Memory B cell (primary cell): Measurements from ENCODE around the gene CDC6.

Experiments used
- ATAC-seq: fragments of 150-1000 bp; cut with Tn5 transposase; 2 replicates; pipeline ENCODE4 v1.10.0; 2021; ENCODE audit warnings: low read depth, mild to moderate bottlenecking, moderate library complexity
- DNase-seq, 2 donors: peaks; one replicate each; pipeline ENCODE4 v3.0.0; 2022; ENCODE audit warnings: low spot score in 2 of 2
- H3K27ac Mint-ChIP-seq: one replicate; pipeline ENCODE4 v1.8.0; 2022; ENCODE audit warnings: mild to moderate bottlenecking, moderate library complexity, mixed read lengths
- H3K27me3 Mint-ChIP-seq: one replicate; pipeline ENCODE4 v1.8.0; 2022; ENCODE audit warnings: mixed read lengths
- H3K36me3 Mint-ChIP-seq: one replicate; pipeline ENCODE4 v1.8.0; 2022; ENCODE audit warnings: mild to moderate bottlenecking, mixed read lengths
- H3K4me1 Mint-ChIP-seq: one replicate; pipeline ENCODE4 v1.8.0; 2022; ENCODE audit warnings: mixed read lengths
- H3K4me3 Mint-ChIP-seq: one replicate; pipeline ENCODE4 v1.8.0; 2022; ENCODE audit warnings: mild to moderate bottlenecking, moderate library complexity, mixed read lengths
- H3K9me3 Mint-ChIP-seq: one replicate; pipeline ENCODE4 v1.8.0; 2022; ENCODE audit warnings: mixed read lengths

Gene CDC6

DNA sequence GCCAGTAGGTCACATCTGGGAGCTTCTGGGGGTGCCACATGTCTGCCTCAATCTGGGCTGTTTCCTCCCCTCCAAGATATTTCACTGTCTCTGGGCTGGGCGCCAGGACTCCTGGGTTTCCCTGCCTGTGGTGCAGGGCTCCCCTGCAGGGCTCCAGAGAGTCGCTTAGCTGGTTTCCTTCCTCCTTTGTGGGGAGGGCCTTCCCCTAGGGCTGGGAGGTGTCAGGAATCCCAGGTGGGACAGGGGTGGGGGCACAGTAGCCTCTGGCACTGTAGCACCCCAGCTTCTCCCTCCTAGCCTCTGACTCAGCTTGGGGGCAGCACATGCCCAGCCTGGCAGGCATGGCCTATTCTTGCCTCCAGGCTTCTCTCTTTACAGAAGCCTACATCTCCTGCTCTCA, 23.9 kb downstream of the CDC6 start:
- H3K36me3 Mint-ChIP-seq, result no peaks in the 10 kb centered on the region
- H3K27ac Mint-ChIP-seq, result peak overlapping the region; percentile 75
- H3K4me3 Mint-ChIP-seq, result peak overlapping the region; percentile 43
- H3K4me1 Mint-ChIP-seq, result peaks cover 47% of the 10 kb centered on the region
- H3K9me3 Mint-ChIP-seq, result no peaks in the 10 kb centered on the region
- no peak for ATAC-seq
- no peaks in the 10 kb centered on the region for H3K27me3 Mint-ChIP-seq
- DNase-seq, result no peak

DNA sequence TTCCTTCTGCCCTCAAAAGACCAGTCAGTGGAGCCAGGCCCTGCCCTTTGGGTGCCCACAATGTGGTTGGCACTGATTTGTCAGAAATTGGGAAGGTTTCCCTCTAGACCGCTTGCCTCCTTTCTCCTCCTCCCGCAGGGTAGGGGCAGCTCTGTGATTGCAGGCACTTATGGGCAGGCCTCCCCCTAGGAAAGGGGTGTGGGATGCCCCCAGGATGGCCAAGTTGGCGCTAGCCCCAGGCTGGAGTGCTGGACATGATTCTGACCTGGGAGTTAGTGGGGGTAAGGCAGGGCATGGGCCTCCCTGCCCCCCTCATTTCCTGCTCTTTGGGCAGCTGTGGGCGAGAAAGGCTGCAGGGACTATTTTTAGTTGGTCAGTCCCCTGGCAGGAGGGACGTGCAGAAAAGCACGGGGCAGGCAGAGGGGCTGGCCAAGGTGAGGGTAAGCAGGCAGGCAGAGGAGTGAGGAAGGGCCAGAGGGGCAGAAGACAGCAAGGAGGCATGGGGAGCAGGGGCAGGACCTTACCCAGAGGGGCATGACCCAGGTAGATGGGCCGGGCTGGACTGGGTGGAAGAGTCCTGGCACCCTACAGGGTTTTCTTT, 24.6 kb downstream of the CDC6 start:
- no peak for DNase-seq
- Mint-ChIP-seq H3K9me3 (no peaks in the 10 kb centered on the region), H3K27me3 (no peaks in the 10 kb centered on the region), H3K4me1 (peaks cover 48% of the 10 kb centered on the region), H3K36me3 (no peaks in the 10 kb centered on the region), H3K4me3 (no peak overlapping the region), H3K27ac (peak overlapping the region; percentile 75)
- ATAC-seq, result no peak

GRCh38 chr17:40312893-40313667, 25.4 kb downstream of the CDC6 start:
- H3K4me3 Mint-ChIP-seq, result no peak overlapping the region
- no peak overlapping the region for H3K27ac Mint-ChIP-seq
- H3K27me3 Mint-ChIP-seq, result no peaks in the 10 kb centered on the region
- H3K4me1 Mint-ChIP-seq, result peaks cover 52% of the 10 kb centered on the region
- DNase-seq (no peak), ATAC-seq (no peak)
- H3K9me3 Mint-ChIP-seq, result no peaks in the 10 kb centered on the region
- H3K36me3 Mint-ChIP-seq, result no peaks in the 10 kb centered on the region

GRCh38 chr17:40313668-40314583, 26.2 kb downstream of the CDC6 start:
- Mint-ChIP-seq H3K4me1 (peaks cover 54% of the 10 kb centered on the region), H3K36me3 (no peaks in the 10 kb centered on the region), H3K4me3 (no peak overlapping the region), H3K9me3 (no peaks in the 10 kb centered on the region), H3K27ac (no peak overlapping the region), H3K27me3 (no peaks in the 10 kb centered on the region)
- DNase-seq (no peak), ATAC-seq (no peak)

GRCh38 chr17:40314584-40314956, 26.9 kb downstream of the CDC6 start:
- H3K36me3 Mint-ChIP-seq, result no peaks in the 10 kb centered on the region
- DNase-seq (no peak), ATAC-seq (peak; percentile 5)
- no peaks in the 10 kb centered on the region for H3K9me3 Mint-ChIP-seq
- H3K4me3 Mint-ChIP-seq, result no peak overlapping the region
- H3K27me3 Mint-ChIP-seq, result no peaks in the 10 kb centered on the region
- no peak overlapping the region for H3K27ac Mint-ChIP-seq
- H3K4me1 Mint-ChIP-seq, result peaks cover 56% of the 10 kb centered on the region

- no peak overlapping the region for H3K27ac Mint-ChIP-seq
- H3K9me3 Mint-ChIP-seq, result no peaks in the 10 kb centered on the region
- H3K27me3 Mint-ChIP-seq, result no peaks in the 10 kb centered on the region
- no peak for DNase-seq
- ATAC-seq, result no peak
- peaks cover 56% of the 10 kb centered on the region for H3K4me1 Mint-ChIP-seq
- H3K36me3 Mint-ChIP-seq, result no peaks in the 10 kb centered on the region
- H3K4me3 Mint-ChIP-seq, result no peak overlapping the region
These were observed 27.5 kb downstream of the CDC6 start for GRCh38 chr17:40315206-40315605.

- H3K9me3 Mint-ChIP-seq, result no peaks in the 10 kb centered on the region
- peaks cover 59% of the 10 kb centered on the region for H3K4me1 Mint-ChIP-seq
- no peaks in the 10 kb centered on the region for H3K36me3 Mint-ChIP-seq
- H3K27me3 Mint-ChIP-seq, result no peaks in the 10 kb centered on the region
- no peak overlapping the region for H3K27ac Mint-ChIP-seq
- DNase-seq (no peak), ATAC-seq (no peak)
- H3K4me3 Mint-ChIP-seq, result peak overlapping the region; percentile 43
These were observed 28.2 kb downstream of the CDC6 start for GRCh38 chr17:40315678-40316570.

- no peaks in the 10 kb centered on the region for H3K9me3 Mint-ChIP-seq
- no peaks in the 10 kb centered on the region for H3K36me3 Mint-ChIP-seq
- DNase-seq (no peak), ATAC-seq (no peak)
- H3K4me1 Mint-ChIP-seq, result peaks cover 58% of the 10 kb centered on the region
- no peaks in the 10 kb centered on the region for H3K27me3 Mint-ChIP-seq
- no peak overlapping the region for H3K27ac Mint-ChIP-seq
- peak overlapping the region; percentile 86 for H3K4me3 Mint-ChIP-seq
These were observed 29.1 kb downstream of the CDC6 start for GRCh38 chr17:40316571-40317344.

GRCh38 chr17:40317345-40317873, 29.7 kb downstream of the CDC6 start:
- Mint-ChIP-seq H3K4me3 (peak overlapping the region; percentile 86), H3K4me1 (peaks cover 52% of the 10 kb centered on the region), H3K27ac (peak overlapping the region; percentile 100), H3K36me3 (no peaks in the 10 kb centered on the region), H3K27me3 (no peaks in the 10 kb centered on the region), H3K9me3 (no peaks in the 10 kb centered on the region)
- DNase-seq (no peak), ATAC-seq (no peak)

GRCh38 chr17:40317880-40318829, 30.5 kb downstream of the CDC6 start:
- Mint-ChIP-seq H3K9me3 (no peaks in the 10 kb centered on the region), H3K36me3 (no peaks in the 10 kb centered on the region), H3K27ac (peak overlapping the region; percentile 100), H3K4me1 (peaks cover 51% of the 10 kb centered on the region), H3K4me3 (peak overlapping the region; percentile 86), H3K27me3 (no peaks in the 10 kb centered on the region)
- ATAC-seq (peak; percentile 62), DNase-seq (peak; percentile 85 to 89)

- DNase-seq (no peak), ATAC-seq (no peak)
- H3K27me3 Mint-ChIP-seq, result no peaks in the 10 kb centered on the region
- H3K4me1 Mint-ChIP-seq, result peaks cover 53% of the 10 kb centered on the region
- H3K9me3 Mint-ChIP-seq, result no peaks in the 10 kb centered on the region
- no peaks in the 10 kb centered on the region for H3K36me3 Mint-ChIP-seq
- H3K27ac Mint-ChIP-seq, result peak overlapping the region; percentile 100
- H3K4me3 Mint-ChIP-seq, result peak overlapping the region; percentile 86
These were observed 31.2 kb downstream of the CDC6 start for GRCh38 chr17:40318830-40319391.
